C1 segment of cervical spinal cord (tissue), 14 donors: ENCODE measurements around the gene DICER1.

Experiments
- DNase-seq, 14 donors: peaks; one replicate each; lab custom pipeline; 2025; lab: John Stamatoyannopoulos, UW

The DICER1 gene

DNA sequence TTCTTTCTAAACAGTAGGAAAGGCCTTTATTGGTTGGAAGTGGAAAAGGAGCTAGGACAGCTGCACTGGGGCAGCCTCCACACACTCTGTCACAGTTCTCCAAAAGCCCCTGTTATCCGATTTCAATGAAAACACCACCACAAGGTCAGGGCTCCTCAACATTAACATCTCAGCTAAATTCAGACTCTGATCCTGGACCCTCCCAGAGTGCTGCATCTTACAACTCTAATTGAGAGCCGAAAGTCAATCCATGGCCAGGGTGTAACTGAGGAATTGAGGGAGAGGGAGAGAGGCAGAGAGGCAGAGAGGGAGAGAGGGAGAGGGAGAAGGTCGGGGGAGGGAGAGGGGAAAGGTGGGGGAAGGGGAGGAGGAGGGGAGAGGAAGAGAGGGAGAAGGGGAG lies 32.1 kb downstream of the DICER1 start:
- DNase-seq, result no peak

DNA sequence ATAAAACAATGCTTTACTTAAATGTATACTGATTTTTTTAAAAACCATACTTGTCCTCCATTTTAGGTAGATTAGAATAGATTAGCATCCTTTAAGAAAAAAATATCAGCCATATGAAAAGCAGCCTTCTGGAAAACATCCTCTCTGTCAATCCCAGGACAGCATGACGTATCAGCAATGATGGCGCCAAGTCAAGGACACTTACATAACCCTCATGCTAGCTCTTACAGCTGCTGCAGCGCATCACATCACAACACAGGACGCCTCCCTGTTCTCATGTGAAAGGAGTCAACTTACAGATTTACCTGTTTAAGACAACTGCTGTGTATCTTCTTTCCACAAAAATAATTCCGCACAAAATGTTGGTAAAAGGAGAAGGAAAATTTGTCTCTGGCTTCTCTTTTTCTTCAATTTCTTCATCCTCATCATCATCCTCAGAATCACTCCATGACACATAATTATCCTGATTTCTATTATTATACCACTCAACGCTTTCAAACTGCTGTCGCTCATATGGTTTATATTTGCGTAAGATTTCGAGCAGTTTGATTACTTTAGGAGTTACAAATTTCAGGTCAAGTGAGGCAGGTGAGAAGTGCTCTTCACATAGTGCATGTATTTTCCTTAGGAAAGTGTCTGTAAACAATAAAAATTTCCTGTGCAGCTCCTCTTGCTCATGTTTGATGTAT lies 33.3 kb downstream of the DICER1 start:
- peak in 1 of 14 donors; percentile 8 for DNase-seq

DNA sequence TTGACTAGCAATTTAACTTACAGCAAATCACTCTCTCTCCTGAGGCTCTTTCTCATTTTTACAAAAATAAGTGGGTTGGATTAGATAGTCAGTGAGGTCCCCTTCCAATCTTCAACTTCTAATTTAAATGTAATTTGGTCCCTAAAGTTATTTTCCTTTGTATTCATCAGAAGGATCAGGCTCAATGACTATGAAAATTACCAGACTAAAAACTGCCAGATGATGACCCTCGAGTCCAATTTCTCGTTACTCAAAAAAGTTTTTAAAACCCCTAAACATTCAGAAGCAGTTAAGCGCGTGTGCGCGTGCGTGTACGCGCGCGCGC lies 34.7 kb downstream of the DICER1 start:
- DNase-seq, result no peak

DNA sequence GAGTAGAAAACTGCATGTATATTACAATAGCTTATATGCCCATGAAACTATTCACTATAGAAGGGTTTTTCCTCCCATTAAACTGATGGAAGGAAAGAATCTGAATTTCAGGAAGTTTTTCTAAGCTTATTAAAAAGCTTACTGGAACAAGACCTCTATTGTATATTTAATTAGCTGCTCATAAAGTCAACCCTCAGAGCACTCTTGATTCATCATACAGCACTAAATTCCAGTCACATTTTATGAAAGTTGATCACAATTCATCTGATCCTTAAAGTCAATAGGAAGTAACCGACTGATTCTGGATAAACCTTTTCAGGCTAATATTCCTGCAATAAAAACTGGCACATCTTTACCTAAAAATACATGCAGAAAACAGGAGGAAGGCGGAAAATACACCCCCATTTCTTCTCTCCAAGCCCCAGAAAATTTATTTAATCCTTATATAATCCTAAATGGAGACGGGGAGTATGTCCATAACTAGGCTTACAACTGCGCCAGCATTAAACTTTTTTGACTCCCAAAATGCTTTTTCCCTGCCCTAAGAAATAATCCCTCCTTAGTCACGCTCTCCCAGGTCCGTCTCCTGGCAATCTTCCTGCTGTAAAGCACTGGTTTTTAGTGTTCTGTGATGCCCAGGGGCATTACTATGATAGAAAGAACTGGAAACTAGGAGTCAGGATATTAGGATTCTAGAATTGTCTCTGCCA lies 35.3 kb downstream of the DICER1 start:
- DNase-seq, result no peak

GRCh38 chr14:95119336-95119735 lies 38.0 kb downstream of the DICER1 start:
- peak in 5 of 14 donors; percentile 9 to 48 (median 28) for DNase-seq

DNA sequence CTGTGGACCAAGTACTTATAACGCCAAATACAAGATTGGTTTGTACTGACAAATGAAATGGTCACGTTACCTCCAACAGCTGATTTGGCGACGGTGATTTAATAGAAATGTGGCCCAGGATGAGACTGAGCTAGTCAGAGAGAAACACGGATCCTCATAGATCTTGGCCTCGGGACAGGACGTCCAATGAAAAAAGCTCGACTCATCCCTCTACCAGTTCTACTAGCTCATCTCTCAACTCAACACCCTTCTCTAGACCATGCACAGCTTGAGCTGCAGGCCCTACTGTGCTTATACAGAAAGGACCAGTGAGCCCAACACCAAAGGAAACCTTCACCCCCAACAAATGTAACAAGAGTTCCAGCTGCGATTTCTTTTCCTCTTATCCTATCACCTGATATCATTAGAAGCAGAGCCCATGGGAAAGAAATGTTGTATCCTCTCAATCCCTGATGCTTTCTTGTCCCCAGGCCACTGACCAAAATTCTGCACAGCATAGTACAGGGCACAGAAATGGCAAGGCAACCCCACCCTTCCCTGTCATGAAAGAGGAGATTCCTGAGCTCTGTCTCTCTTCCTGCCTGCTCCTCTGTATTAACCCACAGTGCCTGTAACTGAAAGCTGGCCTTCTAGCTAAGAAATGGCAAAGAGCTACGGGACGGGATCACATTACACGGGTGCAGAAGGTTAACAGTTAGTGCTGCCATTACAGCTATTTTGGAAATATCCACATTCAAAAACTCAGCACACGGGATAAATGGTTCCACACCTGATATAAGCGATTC lies 39.2 kb downstream of the DICER1 start:
- no peak for DNase-seq

GRCh38 chr14:95113476-95113875 lies 43.9 kb downstream of the DICER1 start:
- peak in 1 of 14 donors; percentile 21 for DNase-seq

GRCh38 chr14:95111507-95112164 lies 45.7 kb downstream of the DICER1 start:
- no peak for DNase-seq

- no peak for DNase-seq
Observed at GRCh38 chr14:95110178-95110577, 47.2 kb downstream of the DICER1 start.

GRCh38 chr14:95107711-95108110 lies 49.6 kb downstream of the DICER1 start:
- DNase-seq, result no peak

DNA sequence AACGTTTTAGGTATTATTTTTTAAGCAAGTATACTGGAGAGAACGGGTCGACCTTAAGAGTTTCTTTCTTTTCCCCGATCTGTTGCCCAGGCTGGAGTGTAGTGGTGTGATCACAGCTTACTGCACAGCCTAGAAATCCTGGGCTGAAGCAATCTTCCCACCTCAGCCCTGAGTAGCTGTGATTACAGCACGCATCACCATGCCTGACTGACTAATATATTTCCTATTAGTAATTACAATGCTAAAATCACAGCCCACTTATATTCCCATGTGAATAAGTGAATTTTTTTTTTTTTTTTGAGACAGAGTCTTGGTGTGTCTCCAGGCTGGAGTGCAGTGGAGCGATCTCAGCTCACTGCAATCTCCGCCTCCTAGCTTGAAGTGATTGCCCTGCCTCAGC lies 50.4 kb downstream of the DICER1 start:
- no peak for DNase-seq

DNA sequence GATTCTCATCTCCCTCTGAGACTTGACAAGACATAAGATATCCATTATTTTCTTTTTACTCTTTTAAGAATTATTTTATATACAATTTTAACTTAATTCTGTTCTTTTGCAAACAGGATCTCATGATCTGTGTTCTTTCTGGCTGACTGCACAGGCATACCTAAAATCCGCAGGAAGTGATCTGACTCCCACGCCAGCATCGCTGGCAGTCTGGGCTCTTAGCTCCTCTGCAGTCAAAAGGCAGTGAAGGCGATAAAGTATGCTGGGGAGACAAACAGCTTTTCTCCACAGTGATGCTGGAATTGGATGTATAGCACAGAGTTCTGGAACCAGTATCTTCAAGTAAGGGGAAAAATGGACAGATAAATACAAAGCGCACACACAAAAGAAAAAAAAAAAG lies 52.4 kb downstream of the DICER1 start:
- no peak for DNase-seq

DNA sequence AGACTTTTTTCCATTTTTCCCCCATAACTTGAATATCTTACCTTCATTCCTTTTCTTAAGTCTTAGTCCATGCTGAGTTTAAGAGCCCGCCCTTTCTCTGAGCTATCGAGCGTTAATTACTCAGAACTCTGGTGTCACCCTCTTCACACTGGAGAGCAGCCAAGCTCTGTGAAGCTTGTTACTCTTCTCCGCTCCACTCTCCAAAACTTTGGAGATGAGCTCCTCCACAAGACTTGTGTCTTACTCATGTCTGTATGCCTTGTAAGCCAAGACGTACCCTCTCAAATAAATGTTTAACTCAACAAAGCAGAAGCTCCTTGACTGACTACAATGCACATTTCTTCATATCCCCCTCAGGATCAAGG lies 54.7 kb downstream of the DICER1 start:
- no peak for DNase-seq

- DNase-seq, result peak in 2 of 14 donors; percentile 23 to 37
Observed at GRCh38 chr14:95101736-95102679, 55.3 kb downstream of the DICER1 start.

DNA sequence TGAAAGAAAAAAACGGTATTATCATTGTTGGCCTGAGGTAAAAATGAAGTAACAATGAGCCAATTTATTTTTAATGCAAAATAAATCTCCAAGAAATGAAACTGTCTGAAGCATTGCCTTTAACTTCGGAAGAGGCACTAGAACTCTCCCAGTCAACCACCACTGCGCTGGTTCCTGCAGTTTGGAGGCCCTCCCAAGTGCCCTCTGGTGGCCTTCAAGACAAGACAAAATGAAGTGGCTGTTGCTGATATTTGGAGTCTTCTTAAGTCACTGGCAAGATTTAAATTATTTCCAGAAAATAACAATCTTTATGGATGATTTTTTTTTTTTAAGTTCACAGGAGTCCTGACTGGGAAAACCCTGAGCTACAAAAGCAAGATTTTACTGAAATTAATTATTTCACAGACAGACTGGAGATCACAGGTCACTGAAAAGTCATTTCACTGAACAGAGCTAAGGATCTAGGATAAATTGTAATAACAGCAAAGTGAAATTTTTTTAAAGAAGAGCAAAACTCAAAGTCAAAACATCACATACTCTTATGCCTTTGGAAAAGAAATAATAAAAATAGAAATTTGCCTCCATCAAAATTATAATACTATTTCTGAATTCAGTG lies 58.2 kb downstream of the DICER1 start:
- peak in 2 of 14 donors; percentile 12 to 19 for DNase-seq

- DNase-seq, result no peak
Observed at GRCh38 chr14:95097385-95097784, 59.9 kb downstream of the DICER1 start.

DNA sequence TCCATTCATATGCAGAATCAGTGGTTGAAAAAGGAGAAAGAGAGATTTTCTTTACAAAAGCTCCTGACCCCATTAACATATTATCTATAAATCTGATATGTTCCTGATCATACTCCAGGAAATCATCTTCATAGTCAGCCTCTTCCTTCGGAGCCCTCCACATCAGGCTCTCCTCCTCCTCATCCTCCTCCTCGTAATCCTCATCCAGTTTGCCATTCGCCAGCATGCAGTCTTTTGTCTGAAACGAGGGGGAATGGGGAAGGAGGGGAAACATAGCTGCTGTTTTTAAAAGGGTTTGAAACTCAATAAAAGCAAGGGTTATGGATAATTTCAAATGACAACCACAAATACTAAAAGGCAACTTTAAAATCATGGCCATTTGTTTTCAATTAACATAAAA lies 60.9 kb downstream of the DICER1 start:
- DNase-seq, result no peak

DNA sequence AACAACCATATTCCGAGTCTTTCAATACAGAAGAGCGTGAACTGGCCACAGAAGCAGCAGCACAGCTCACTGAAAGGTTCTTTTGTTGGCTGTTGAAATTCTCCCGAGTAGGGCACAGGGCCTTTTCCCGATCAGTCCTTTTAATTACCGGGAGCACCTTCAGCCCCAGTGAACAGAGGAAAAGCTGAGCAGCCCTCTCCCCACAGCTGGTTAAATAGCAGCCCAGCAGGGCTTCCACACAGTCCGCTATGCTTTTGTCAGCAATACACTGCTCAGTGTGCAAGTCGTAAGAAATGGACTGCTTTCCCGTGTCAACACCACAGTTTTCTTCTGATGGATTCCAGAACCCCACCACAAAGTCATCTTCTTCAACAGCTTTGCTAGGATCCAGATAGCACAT lies 61.3 kb downstream of the DICER1 start:
- no peak for DNase-seq

DNA sequence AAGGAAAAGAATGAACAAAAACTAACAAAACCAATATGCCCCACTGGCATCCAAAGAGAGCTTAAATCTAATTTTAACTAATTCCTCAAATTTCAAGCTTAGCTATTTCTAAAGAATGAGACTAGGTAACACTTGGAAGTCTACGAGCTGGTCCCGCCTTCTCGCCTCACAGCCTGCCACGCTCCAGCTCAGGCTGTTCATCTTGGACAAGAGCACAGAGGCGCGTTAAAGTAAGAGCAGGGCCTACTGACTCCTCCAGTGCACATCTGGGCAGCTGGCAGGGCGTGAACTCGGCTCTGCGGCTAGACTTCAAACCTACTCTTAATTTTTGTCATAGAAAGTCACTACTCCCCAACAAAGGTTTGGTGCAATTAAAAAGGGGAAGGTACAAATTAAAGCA lies 64.6 kb downstream of the DICER1 start:
- DNase-seq, result no peak

DNA sequence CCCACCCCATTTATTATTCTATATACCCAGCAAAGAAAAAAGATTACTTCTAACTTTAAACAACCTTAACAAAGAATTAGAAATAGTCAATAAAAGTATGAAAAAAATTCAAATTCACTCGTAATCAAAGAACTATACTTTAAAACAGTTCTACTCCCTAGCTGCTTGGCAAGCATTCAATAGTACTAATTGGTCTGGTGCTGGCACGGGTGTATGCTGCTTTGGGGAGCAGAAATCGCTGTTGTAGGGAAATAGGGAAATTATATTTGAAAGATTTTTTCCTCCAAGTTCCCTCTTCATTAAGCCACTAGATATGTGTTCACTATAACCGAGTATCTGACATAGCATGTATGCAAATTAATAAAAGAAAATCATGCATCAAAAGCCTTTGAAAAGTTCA lies 65.7 kb downstream of the DICER1 start:
- DNase-seq, result no peak

GRCh38 chr14:95088665-95089064 lies 68.7 kb downstream of the DICER1 start:
- no peak for DNase-seq
